Right lobe of liver (tissue), 6 donors: ENCODE data around the gene CPNE1. TPM values are rescaled to one million over a fixed set of nuclear protein-coding genes. Genes with fewer than 3 reads are reported as not detected.

Experiments used
- ATAC-seq, 4 donors: fragments of 200-7000 bp; cut with Tn5 transposase; one replicate each; pipeline ENCODE4 v1.9.1; 2020; ENCODE audit warnings: mild to moderate bottlenecking in 4 of 4, moderate library complexity in 4 of 4
- DNase-seq, 3 donors: peaks; one replicate each; pipeline ENCODE4 v3.0.0-alpha.2; 2020
- H3K27ac ChIP-seq, 3 donors: fragments of 200-600 bp; one replicate each; pipeline ENCODE4 v1.8.0; 2022
- H3K27me3 ChIP-seq, 2 donors: fragments of 200-600 bp; one replicate each; pipeline ENCODE4 v1.8.0; 2022
- H3K36me3 ChIP-seq, 4 donors: fragments of 200-600 bp; sonication (generic) in 1 of 4; one replicate each; pipeline versions ENCODE4 v1.5.1 to v1.8.0; 2017 to 2022; ENCODE audit warnings: control low read depth in 1 of 4
- H3K4me1 ChIP-seq, 4 donors: fragments of 200-600 bp; sonication (generic) in 1 of 4; one replicate each; pipeline versions ENCODE4 v1.5.1 to v1.8.0; 2017 to 2022; ENCODE audit warnings: control low read depth in 1 of 4
- H3K4me3 ChIP-seq, 3 donors: fragments of 200-600 bp; one replicate each; pipeline ENCODE4 v1.8.0; 2022
- H3K9me3 ChIP-seq, 4 donors: fragments of 200-600 bp; sonication (generic) in 1 of 4; one replicate each; pipeline versions ENCODE4 v1.5.1 to v1.8.0; 2017 to 2022; ENCODE audit warnings: control low read depth in 1 of 4
- CTCF ChIP-seq, 4 donors: fragments of 200-600 bp in 3 of 4; fragments of 450-650 bp in 1 of 4; IDR thresholded peaks; one replicate each; pipeline versions ENCODE4 v1.5.1 to v1.8.0; 2016 to 2022; ENCODE audit warnings: antibody characterized with exemption in 4 of 4, mild to moderate bottlenecking in 2 of 4
- POLR2A ChIP-seq: fragments of 450-650 bp; IDR thresholded peaks from one replicate; pipeline ENCODE4 v1.6.1; 2017; ENCODE audit warnings: antibody characterized with exemption, mild to moderate bottlenecking
- WGBS: methylation state at CpG from one replicate; pipeline ENCODE4 v1.1.6; 2018; ENCODE audit warnings: low coverage, low lambda C conversion rate; ENCODE audit not compliant: insufficient coverage; ENCODE audit errors: missing lambda C conversion rate; 5-methylcytosine and 5-hydroxymethylcytosine counted together
- intact Hi-C, 2 donors: fragments of 100-400 bp; cut with DNase I; formaldehyde crosslinking; loops; one replicate each; pipeline versions ENCODE4 v1.11.2 to v1.14.1; 2022
- total RNA-seq, 6 experiments: library from RNA; depleted of rRNA in 2 of 6; stranded (reverse); fragments of >200 nt in 2 of 6; fragmentation: NEBNext Ultra II Directional in 3 of 6; extraction: Animal tissue kit (Norgen Biotek cat#: 25700) in 3 of 6; gene quantifications; one replicate each; pipeline versions ENCODE4 v1.1.0 to v1.2.4, GENCODE V29; 2016 to 2023
- donor health status: DM: no; HTN: yes; CAD: no.
- donor health status: DM: no; HTN: no; CAD: no.
- donor health status: DM: no; HTN: no; CAD: no.
- donor health status: DM: no; HTN: yes; CAD: no.
- donor health status: DM: no; HTN: yes; CAD: no.

CPNE1 gene
- total RNA-seq, 6 experiments from 2014 or later = 35.5 to 72.0 (median 53.3) TPM

GRCh38 chr20:35662551-35662950, 2.1 kb downstream of the CPNE1 start:
- DNase-seq (no peak), ATAC-seq (no peak)
- Histone ChIP-seq H3K27me3 (no peaks in the 10 kb centered on the region), H3K4me1 (peaks cover 0 to 44% (median 16%) of the 10 kb centered on the region in 4 donors), H3K27ac (peak overlapping the region in 1 of 3 donors; percentile 6), H3K36me3 (no peaks in the 10 kb centered on the region), H3K9me3 (no peaks in the 10 kb centered on the region), H3K4me3 (peak overlapping the region in 1 of 3 donors; percentile 93)
- TF ChIP-seq CTCF (IDR thresholded peaks at IDR 0.05) (no peak), POLR2A (no peak)
- intact Hi-C loops = no loop called here
- WGBS = 47% methylated on average over 2 of the region's 2 CpGs

GRCh38 chr20:35661908-35662307, 2.8 kb downstream of the CPNE1 start:
- TF ChIP-seq CTCF (IDR thresholded peaks at IDR 0.05) = no peak
- TF ChIP-seq POLR2A = no peak
- DNase-seq (no peak), ATAC-seq (no peak)
- no peaks in the 10 kb centered on the region for H3K9me3 ChIP-seq
- WGBS = 28% methylated on average over 3 of the region's 3 CpGs
- intact Hi-C loops = no loop called here
- H3K4me1 ChIP-seq = peaks cover 0 to 51% (median 16%) of the 10 kb centered on the region in 4 donors
- H3K27ac ChIP-seq = peak overlapping the region in 2 of 3 donors; percentile 2 to 17
- H3K4me3 ChIP-seq = no peak overlapping the region
- no peaks in the 10 kb centered on the region for H3K27me3 ChIP-seq
- no peaks in the 10 kb centered on the region for H3K36me3 ChIP-seq

- no peak overlapping the region for H3K4me3 ChIP-seq
- intact Hi-C loops = no loop called here
Measured at GRCh38 chr20:35661053-35661452, 3.6 kb downstream of the CPNE1 start.

GRCh38 chr20:35660122-35660937, 4.4 kb downstream of the CPNE1 start:
- H3K9me3 ChIP-seq = no peaks in the 10 kb centered on the region
- H3K4me1 ChIP-seq = peaks cover 0 to 52% (median 16%) of the 10 kb centered on the region in 4 donors
- 80% methylated on average over 8 of the region's 10 CpGs for WGBS
- DNase-seq (no peak), ATAC-seq (no peak)
- no peak for TF ChIP-seq POLR2A
- no peaks in the 10 kb centered on the region for H3K27me3 ChIP-seq
- no peak overlapping the region for H3K4me3 ChIP-seq
- H3K27ac ChIP-seq = no peak overlapping the region
- intact Hi-C loops = no loop called here
- no peaks in the 10 kb centered on the region for H3K36me3 ChIP-seq

More at GRCh38 chr20:35661053-35661452, 3.6 kb downstream of the CPNE1 start:
- 55% methylated on average over 2 of the region's 2 CpGs for WGBS
- Histone ChIP-seq H3K9me3 (no peaks in the 10 kb centered on the region), H3K36me3 (no peaks in the 10 kb centered on the region), H3K27me3 (no peaks in the 10 kb centered on the region), H3K4me1 (peaks cover 0 to 52% (median 16%) of the 10 kb centered on the region in 4 donors), H3K27ac (no peak overlapping the region)
- ATAC-seq (no peak), DNase-seq (no peak)
- no peak for TF ChIP-seq CTCF (IDR thresholded peaks at IDR 0.05)
- TF ChIP-seq POLR2A = no peak

- DNase-seq (no peak), ATAC-seq (no peak)
- Histone ChIP-seq H3K4me1 (peaks cover 0 to 38% (median 10%) of the 10 kb centered on the region in 4 donors), H3K36me3 (peaks cover 0 to 25% (median 3%) of the 10 kb centered on the region in 4 donors), H3K9me3 (no peaks in the 10 kb centered on the region), H3K27me3 (no peaks in the 10 kb centered on the region), H3K4me3 (no peak overlapping the region), H3K27ac (no peak overlapping the region)
- intact Hi-C loops = no loop called here
- TF ChIP-seq CTCF (IDR thresholded peaks at IDR 0.05) (no peak), POLR2A (no peak)
- WGBS = 36% methylated on average over 1 of the region's 1 CpG
Measured at GRCh38 chr20:35657271-35657670, 7.4 kb downstream of the CPNE1 start.
